LHCN-M2 (cell line): Measurements from ENCODE around the gene PRRT1. TPM values are rescaled to one million over a fixed set of nuclear protein-coding genes. Genes with fewer than 3 reads are reported as not detected.
"Not testable (repeated sequence)": the region's sequence is repeated elsewhere in the genome, so short reads cannot be mapped to it uniquely, and the experiment has no call there.

Source experiments
- DNase-seq: peaks from one replicate; pipeline ENCODE4 v3.0.0-alpha.2; 2012; ENCODE audit warnings: low read depth
- polyA plus RNA-seq: library from polyadenylated mRNA; unstranded; fragments of >200 nt; gene quantifications from one replicate; pipeline ENCODE4 v1.2.1, GENCODE V29; 2012; ENCODE audit warnings: missing spikeins
- total RNA-seq: library from RNA; depleted of rRNA; stranded (reverse); fragments of >200 nt; gene quantifications from 2 replicates; pipeline ENCODE4 v1.2.3, GENCODE V29; 2014; rRNA removed

The PRRT1 gene
- total RNA-seq: 0.06 TPM in 1 of 2 replicates, not detected in the other
- 0.29 TPM for polyA plus RNA-seq

GRCh38 chr6:32151863-32152768 lies at the start of gene PRRT1:
Gene PRRT1 (minus strand): TSS chr6:32151939. CDS start chr6:32151827, 112 bp downstream.
- DNase-seq: no peak

GRCh38 chr6:32200711-32201475 lies 49.2 kb upstream of the PRRT1 start:
- DNase-seq: no peak

- no peak for DNase-seq
Observed at GRCh38 chr6:32198866-32199265, 47.1 kb upstream of the PRRT1 start.

GRCh38 chr6:32198345-32198696 lies 46.6 kb upstream of the PRRT1 start:
- DNase-seq: no peak

GRCh38 chr6:32196682-32197616 lies 45.2 kb upstream of the PRRT1 start:
- DNase-seq: no peak

GRCh38 chr6:32195902-32196681 lies 44.4 kb upstream of the PRRT1 start:
- DNase-seq: peak; percentile 81

GRCh38 chr6:32195652-32195901 lies 43.8 kb upstream of the PRRT1 start:
- peak; percentile 100 for DNase-seq

- DNase-seq: peak; percentile 67
Observed at GRCh38 chr6:32194825-32195651, 43.3 kb upstream of the PRRT1 start.

- DNase-seq: no peak
Observed at GRCh38 chr6:32194388-32194787, 42.6 kb upstream of the PRRT1 start.

GRCh38 chr6:32193096-32193495 lies 41.4 kb upstream of the PRRT1 start:
- DNase-seq: not testable (repeated sequence)

- no peak for DNase-seq
Observed at GRCh38 chr6:32192608-32193039, 40.9 kb upstream of the PRRT1 start, which contains the start of gene GPSM3. Gene GPSM3 (minus strand): TSS chr6:32192643. CDS start chr6:32192513, 130 bp downstream.

- DNase-seq: no peak
Observed at GRCh38 chr6:32191696-32192607, 40.2 kb upstream of the PRRT1 start.

GRCh38 chr6:32190911-32191677 lies 39.4 kb upstream of the PRRT1 start:
- no peak for DNase-seq

GRCh38 chr6:32190054-32190851 lies 38.5 kb upstream of the PRRT1 start, which contains the start of gene PBX2:
Gene PBX2 (minus strand): TSS chr6:32190202. CDS start chr6:32189915, 287 bp downstream.
- DNase-seq: peak; percentile 85

GRCh38 chr6:32189742-32190053 lies 38.0 kb upstream of the PRRT1 start:
- no peak for DNase-seq

GRCh38 chr6:32189069-32189741 lies 37.5 kb upstream of the PRRT1 start:
- DNase-seq: no peak
